Mesenchymal stem cell (in vitro differentiated cells and primary cell): Measurements from ENCODE around the gene MIPOL1.
"Not testable (repeated sequence)": the region's sequence is repeated elsewhere in the genome, so short reads cannot be mapped to it uniquely, and the experiment has no call there.

Experiments
- DNase-seq: peaks from one replicate; pipeline ENCODE4 v3.0.0-alpha.2; 2013
- H2AFZ ChIP-seq: one replicate; pipeline ENCODE4 v1.6.1; 2013; ENCODE audit warnings: low read depth, mild to moderate bottlenecking, control low read depth, inconsistent platforms, low read length, moderate library complexity
- H2AK5ac ChIP-seq: 2 replicates; pipeline ENCODE4 v1.6.1; 2013; ENCODE audit warnings: low read length, moderate library complexity, mild to moderate bottlenecking, inconsistent platforms; ENCODE audit not compliant: severe bottlenecking
- H2BK120ac ChIP-seq: one replicate; pipeline ENCODE4 v1.6.1; 2013; ENCODE audit warnings: low read depth, mild to moderate bottlenecking, inconsistent platforms, low read length, moderate library complexity
- H2BK12ac ChIP-seq, 2 experiments: one replicate each; pipeline ENCODE4 v1.6.1; 2013; ENCODE audit warnings: inconsistent platforms in 2 of 2, low read length in 2 of 2, mild to moderate bottlenecking in 2 of 2, moderate library complexity in 2 of 2, control low read depth in 1 of 2
- H2BK15ac ChIP-seq: one replicate; pipeline ENCODE4 v1.6.1; 2013; ENCODE audit warnings: mild to moderate bottlenecking, low read depth, inconsistent platforms; ENCODE audit not compliant: poor library complexity, severe bottlenecking
- H2BK5ac ChIP-seq: 2 replicates; pipeline ENCODE4 v1.6.1; 2013; ENCODE audit warnings: low read depth, mild to moderate bottlenecking, low read length, control low read depth, inconsistent platforms; ENCODE audit not compliant: poor library complexity, severe bottlenecking
- H3K14ac ChIP-seq, 2 experiments: one replicate each; pipeline ENCODE4 v1.6.1; 2013; ENCODE audit warnings: inconsistent platforms in 2 of 2, low read length in 2 of 2, control low read depth in 1 of 2, mild to moderate bottlenecking in 1 of 2, moderate library complexity in 1 of 2
- H3K18ac ChIP-seq, 2 experiments: one replicate each; pipeline ENCODE4 v1.6.1; 2013; ENCODE audit warnings: inconsistent platforms in 2 of 2, low read length in 2 of 2, control low read depth in 1 of 2, low read depth in 1 of 2, mild to moderate bottlenecking in 1 of 2
- H3K23ac ChIP-seq, 2 experiments: one replicate each; pipeline ENCODE4 v1.6.1; 2013; ENCODE audit warnings: inconsistent platforms in 2 of 2, low read length in 2 of 2, mild to moderate bottlenecking in 2 of 2, moderate library complexity in 2 of 2, control low read depth in 1 of 2
- H3K27ac ChIP-seq: 2 replicates; pipeline ENCODE4 v1.5.1; 2013; ENCODE audit warnings: mild to moderate bottlenecking, moderate library complexity, low read length, control low read depth, inconsistent platforms; ENCODE audit not compliant: poor library complexity, severe bottlenecking
- H3K27me3 ChIP-seq, 2 experiments: 2 replicates each; pipeline versions ENCODE4 v1.6.1 to v1.7.0; 2013; ENCODE audit warnings: low read length in 2 of 2, mild to moderate bottlenecking in 2 of 2, moderate library complexity in 2 of 2, control low read depth in 1 of 2, inconsistent platforms in 1 of 2; ENCODE audit not compliant: control insufficient read depth in 1 of 2, insufficient read depth in 1 of 2
- H3K36me3 ChIP-seq, 2 experiments: 2 replicates each; pipeline versions ENCODE4 v1.6.1 to v1.7.0; 2013; ENCODE audit warnings: low read length in 2 of 2, control low read depth in 1 of 2, inconsistent platforms in 1 of 2, low read depth in 1 of 2, mild to moderate bottlenecking in 1 of 2; ENCODE audit not compliant: insufficient read depth in 2 of 2, control insufficient read depth in 1 of 2
- H3K4ac ChIP-seq, 2 experiments: one replicate each; pipeline ENCODE4 v1.6.1; 2013; ENCODE audit warnings: inconsistent platforms in 2 of 2, low read length in 2 of 2, mild to moderate bottlenecking in 2 of 2, moderate library complexity in 2 of 2, control low read depth in 1 of 2, low read depth in 1 of 2
- H3K4me1 ChIP-seq: 2 replicates; pipeline ENCODE4 v1.6.1; 2013; ENCODE audit warnings: low read depth, low read length, control low read depth; ENCODE audit not compliant: control insufficient read depth, insufficient read depth
- H3K4me2 ChIP-seq: 2 replicates; pipeline ENCODE4 v1.6.1; 2013; ENCODE audit warnings: low read length, mild to moderate bottlenecking, inconsistent platforms; ENCODE audit not compliant: poor library complexity, severe bottlenecking
- H3K4me3 ChIP-seq, 2 experiments: 2 replicates each; pipeline versions ENCODE4 v1.5.1 to v1.7.0; 2013; ENCODE audit warnings: low read length in 2 of 2, mild to moderate bottlenecking in 2 of 2, control low read depth in 1 of 2, low read depth in 1 of 2; ENCODE audit not compliant: insufficient read depth in 1 of 2
- H3K79me1 ChIP-seq: replicated peaks from 2 replicates; pipeline ENCODE4 v1.6.1; 2013; ENCODE audit warnings: mild to moderate bottlenecking, control low read depth, low read length, inconsistent platforms; ENCODE audit not compliant: poor library complexity, severe bottlenecking
- H3K9ac ChIP-seq: 2 replicates; pipeline ENCODE4 v1.7.0; 2013; ENCODE audit warnings: mild to moderate bottlenecking, low read length, moderate library complexity
- H3K9me3 ChIP-seq: 2 replicates; pipeline ENCODE4 v1.7.0; 2013; ENCODE audit warnings: mild to moderate bottlenecking, low read length; ENCODE audit not compliant: control insufficient read depth
- H4K8ac ChIP-seq: one replicate; pipeline ENCODE4 v1.6.1; 2013; ENCODE audit warnings: inconsistent platforms, mild to moderate bottlenecking, low read length, moderate library complexity
- H4K91ac ChIP-seq: one replicate; pipeline ENCODE4 v1.6.1; 2013; ENCODE audit warnings: mild to moderate bottlenecking, low read length, inconsistent platforms
- WGBS: methylation state at CpG from one replicate; pipeline ENCODE4 v1.1.7; 2013; ENCODE audit warnings: mixed read lengths; 5-methylcytosine and 5-hydroxymethylcytosine counted together

MIPOL1 gene

GRCh38 chr14:37327933-37328332, 130.2 kb downstream of the MIPOL1 start:
- not testable (repeated sequence) for H2BK120ac ChIP-seq, H3K18ac ChIP-seq, H3K79me1 ChIP-seq, H3K4me1 ChIP-seq, H3K9ac ChIP-seq, H3K14ac ChIP-seq, H3K23ac ChIP-seq, H4K91ac ChIP-seq, H3K4me2 ChIP-seq, H3K27ac ChIP-seq, H2AFZ ChIP-seq, H4K8ac ChIP-seq, H2AK5ac ChIP-seq, DNase-seq, H2BK5ac ChIP-seq, H3K36me3 ChIP-seq, H2BK12ac ChIP-seq, H3K4me3 ChIP-seq, H2BK15ac ChIP-seq, H3K4ac ChIP-seq, H3K27me3 ChIP-seq
- WGBS, result 100% methylated on average over 2 of the region's 5 CpGs
- H3K9me3 ChIP-seq, result peaks cover 15% of the 10 kb centered on the region

- Histone ChIP-seq H2BK120ac (no peak overlapping the region), H3K4ac (no peak overlapping the region), H2AK5ac (no peak overlapping the region), H2AFZ (no peak overlapping the region), H3K27ac (no peak overlapping the region), H2BK12ac (no peak overlapping the region), H3K27me3 (no peaks in the 10 kb centered on the region), H3K36me3 (no peaks in the 10 kb centered on the region), H2BK15ac (no peak overlapping the region), H3K4me2 (no peak overlapping the region), H3K4me3 (no peak overlapping the region), H3K23ac (no peak overlapping the region), H4K91ac (no peak overlapping the region), H3K79me1 (no peaks in the 10 kb centered on the region), H2BK5ac (no peak overlapping the region), H3K18ac (no peak overlapping the region), H3K9ac (no peak overlapping the region), H3K14ac (no peak overlapping the region), H3K4me1 (no peaks in the 10 kb centered on the region), H3K9me3 (peaks cover 12% of the 10 kb centered on the region), H4K8ac (no peak overlapping the region)
- DNase-seq, result no peak
- WGBS, result no CpG with 5 or more reads among the region's 1 CpG
Measured at GRCh38 chr14:37328673-37329072, 130.9 kb downstream of the MIPOL1 start.

GRCh38 chr14:37329189-37330001, 131.7 kb downstream of the MIPOL1 start:
- WGBS, result no CpG with 5 or more reads among the region's 2 CpGs
- Histone ChIP-seq H3K4me2 (no peak overlapping the region), H3K9ac (no peak overlapping the region), H4K8ac (no peak overlapping the region), H3K27ac (no peak overlapping the region), H3K79me1 (no peaks in the 10 kb centered on the region), H3K27me3 (no peaks in the 10 kb centered on the region), H2BK12ac (no peak overlapping the region), H3K18ac (no peak overlapping the region), H3K4ac (no peak overlapping the region), H2BK15ac (no peak overlapping the region), H3K14ac (no peak overlapping the region), H2AK5ac (no peak overlapping the region), H3K4me1 (no peaks in the 10 kb centered on the region), H4K91ac (no peak overlapping the region), H2BK120ac (no peak overlapping the region), H2BK5ac (no peak overlapping the region), H3K23ac (no peak overlapping the region), H2AFZ (no peak overlapping the region), H3K4me3 (no peak overlapping the region), H3K9me3 (peaks cover 11% of the 10 kb centered on the region), H3K36me3 (no peaks in the 10 kb centered on the region)
- DNase-seq, result no peak

DNA sequence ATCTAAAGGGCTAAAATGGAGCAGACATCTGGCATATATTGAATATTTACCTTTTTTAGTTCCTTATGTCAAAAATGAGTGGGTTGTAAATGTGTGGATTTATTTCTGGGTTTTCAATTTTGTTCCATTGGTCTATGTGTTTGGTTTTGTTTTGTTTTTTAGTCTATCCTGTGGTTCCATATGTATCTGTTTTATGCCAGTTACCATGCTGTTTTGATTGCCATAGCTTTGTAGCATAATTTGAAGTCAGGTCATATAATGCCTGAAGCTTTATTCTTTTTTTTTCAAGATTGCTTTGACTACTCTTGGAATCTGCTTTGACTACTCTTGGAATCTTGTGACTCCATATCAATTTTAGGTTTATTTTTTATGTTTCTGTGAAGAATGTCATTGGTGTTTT, 133.2 kb downstream of the MIPOL1 start:
- no peak overlapping the region for H2BK120ac ChIP-seq
- no peak overlapping the region for H3K23ac ChIP-seq

More for the DNA sequence above, 133.2 kb downstream of the MIPOL1 start:
- no peak overlapping the region for H2BK5ac ChIP-seq
- H3K4me3 ChIP-seq, result no peak overlapping the region
- no peak overlapping the region for H2AFZ ChIP-seq
- H2AK5ac ChIP-seq, result no peak overlapping the region
- H3K9me3 ChIP-seq, result peaks cover 11% of the 10 kb centered on the region
- no peaks in the 10 kb centered on the region for H3K79me1 ChIP-seq
- H2BK15ac ChIP-seq, result no peak overlapping the region
- H3K4me2 ChIP-seq, result no peak overlapping the region
- H3K14ac ChIP-seq, result no peak overlapping the region
- no peak overlapping the region for H2BK12ac ChIP-seq
- no peaks in the 10 kb centered on the region for H3K4me1 ChIP-seq
- H3K4ac ChIP-seq, result no peak overlapping the region
- no peaks in the 10 kb centered on the region for H3K36me3 ChIP-seq
- no peak overlapping the region for H4K91ac ChIP-seq
- DNase-seq, result no peak
- H3K18ac ChIP-seq, result no peak overlapping the region
- H3K27me3 ChIP-seq, result no peaks in the 10 kb centered on the region
- no peak overlapping the region for H3K27ac ChIP-seq
- no peak overlapping the region for H4K8ac ChIP-seq
- H3K9ac ChIP-seq, result no peak overlapping the region
